Stimulated activated CD4-positive, alpha-beta T cell treated with anti-CD3 and anti-CD28 coated beads, TNF-alpha, amount 100 ng/mL, for 4 hours (primary cell): Measurements from ENCODE around the gene GPM6B.

Experiments
- DNase-seq, 3 experiments: peaks; one replicate each; pipeline ENCODE4 v3.0.0-alpha.2; 2020; ENCODE audit warnings: low read depth in 3 of 3

GPM6B gene, protein sequence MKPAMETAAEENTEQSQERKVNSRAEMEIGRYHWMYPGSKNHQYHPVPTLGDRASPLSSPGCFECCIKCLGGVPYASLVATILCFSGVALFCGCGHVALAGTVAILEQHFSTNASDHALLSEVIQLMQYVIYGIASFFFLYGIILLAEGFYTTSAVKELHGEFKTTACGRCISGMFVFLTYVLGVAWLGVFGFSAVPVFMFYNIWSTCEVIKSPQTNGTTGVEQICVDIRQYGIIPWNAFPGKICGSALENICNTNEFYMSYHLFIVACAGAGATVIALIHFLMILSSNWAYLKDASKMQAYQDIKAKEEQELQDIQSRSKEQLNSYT

DNA sequence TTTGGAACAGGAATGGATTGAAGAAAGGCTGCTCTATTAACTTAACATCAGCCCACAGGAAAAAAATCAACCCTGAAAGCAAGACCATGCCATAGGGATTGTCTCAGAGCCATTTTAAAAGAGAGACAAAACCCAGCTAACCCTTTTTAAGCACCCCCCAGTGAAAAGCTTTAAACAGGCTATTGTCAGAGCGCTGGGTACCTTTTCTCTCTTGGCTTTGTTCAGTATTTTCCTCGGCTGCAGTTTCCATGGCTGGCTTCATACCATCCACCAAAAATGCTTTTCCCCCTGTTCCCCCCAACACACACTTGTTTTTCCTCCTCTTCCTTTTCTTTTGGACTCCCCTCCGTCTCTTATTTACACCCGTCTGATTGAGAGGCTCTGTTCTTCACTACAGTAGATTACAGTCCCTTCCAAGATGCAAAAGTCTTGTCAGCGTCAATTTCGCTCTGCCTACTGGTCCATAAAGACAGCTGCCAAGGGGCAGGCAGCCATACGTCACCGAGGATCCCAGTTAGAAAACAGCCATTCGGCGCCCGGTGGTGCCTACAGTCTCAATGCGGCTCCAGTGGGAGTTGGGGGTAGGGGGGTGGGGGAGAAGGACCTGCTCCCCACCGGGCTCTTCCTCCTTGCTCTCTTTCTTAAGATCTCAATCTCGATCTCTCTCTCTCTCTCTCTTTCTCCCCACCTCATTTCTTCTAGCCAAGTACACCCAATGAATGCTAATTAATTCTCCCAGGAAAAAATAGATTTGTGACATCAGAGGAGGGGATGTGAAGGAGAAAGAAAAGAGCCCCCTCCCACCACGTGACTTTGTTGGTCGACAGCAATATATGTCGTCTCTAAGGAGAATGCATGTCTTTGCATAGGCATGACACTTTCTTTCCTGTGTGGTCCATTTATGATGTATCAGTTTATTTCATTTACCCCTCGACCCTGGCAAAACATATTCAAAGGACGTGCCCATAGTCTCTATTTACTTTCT, at the start of gene GPM6B:
TSS of gene GPM6B (minus strand) at position 451 of the 985 bp plus-strand sequence. CDS start at position 262, 189 bp downstream.
- DNase-seq = no peak

DNA sequence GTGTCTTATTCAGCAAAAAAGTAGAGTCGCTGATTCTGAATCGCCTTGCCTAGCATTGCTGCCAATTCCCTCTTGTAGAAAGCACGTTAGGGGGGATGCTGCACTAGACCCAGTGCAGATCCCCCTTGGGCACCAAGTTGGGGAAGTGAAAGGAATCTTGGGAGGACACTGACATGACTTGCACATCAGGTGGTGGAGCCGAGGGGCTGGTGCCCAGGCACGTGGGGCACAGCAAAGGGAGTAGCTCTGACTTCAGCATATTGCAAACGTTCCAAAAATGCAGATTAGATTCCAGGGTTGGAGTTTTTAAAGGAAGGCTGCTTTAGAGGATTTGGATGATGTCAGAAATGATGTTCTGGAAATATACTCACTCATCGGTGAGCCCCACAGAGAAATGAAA, 47.4 kb upstream of the GPM6B start:
- DNase-seq = no peak

DNA sequence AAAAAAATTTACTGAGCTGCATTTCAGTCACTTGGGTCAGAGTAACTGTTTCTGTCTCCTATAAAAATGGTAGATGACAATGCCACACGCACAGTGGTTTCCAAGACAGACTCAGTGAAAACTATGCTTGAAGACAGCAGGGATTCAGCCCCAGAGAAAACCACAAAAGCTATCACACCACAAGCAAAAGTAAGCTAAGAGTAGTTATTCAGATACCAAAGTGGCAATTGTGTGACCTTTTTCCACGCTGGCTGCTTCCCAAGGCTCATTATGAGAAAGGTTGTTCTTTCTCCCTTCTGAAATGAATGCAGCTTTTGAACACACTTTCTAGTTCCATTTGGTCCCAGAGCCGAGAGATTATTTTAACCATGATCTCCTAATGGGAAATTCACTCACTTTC, 46.4 kb upstream of the GPM6B start:
- no peak for DNase-seq

DNA sequence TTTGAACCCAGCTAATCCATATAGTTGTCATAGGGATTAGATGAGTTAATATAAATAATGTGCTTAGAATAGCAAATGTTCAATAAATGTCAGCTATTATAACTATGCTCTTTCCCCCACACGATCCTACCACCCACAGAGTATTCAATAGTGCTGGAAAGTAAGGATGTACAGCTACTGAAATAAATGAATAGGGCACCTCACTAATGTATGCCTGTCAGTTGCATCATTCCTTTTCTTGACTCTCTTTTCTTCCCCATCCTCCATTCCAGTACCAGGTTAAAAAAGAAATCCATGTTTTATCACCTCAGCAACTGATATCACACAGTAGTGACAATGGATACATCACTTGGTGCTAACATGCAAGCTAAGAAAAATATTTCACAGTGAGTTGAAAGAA, 42.8 kb upstream of the GPM6B start:
- no peak for DNase-seq

DNA sequence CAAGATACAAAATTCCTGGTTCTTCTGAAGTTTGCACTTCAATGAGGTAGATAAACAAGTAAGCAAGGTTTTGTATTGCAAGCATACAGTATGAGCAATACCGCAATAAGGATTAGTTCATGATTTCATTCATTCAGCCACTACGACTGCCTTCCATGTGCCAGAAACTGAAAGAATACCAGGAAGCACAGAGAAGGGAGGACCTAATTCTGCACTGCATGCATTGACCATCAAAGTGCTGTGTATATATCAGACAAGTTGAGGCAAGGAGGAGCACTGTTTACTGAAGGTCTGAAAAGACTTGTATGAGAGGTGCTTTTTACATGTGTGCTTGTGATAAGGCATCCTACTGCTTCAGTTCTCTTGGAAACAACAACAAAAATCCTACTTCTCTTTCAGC, 40.9 kb upstream of the GPM6B start:
- no peak for DNase-seq

DNA sequence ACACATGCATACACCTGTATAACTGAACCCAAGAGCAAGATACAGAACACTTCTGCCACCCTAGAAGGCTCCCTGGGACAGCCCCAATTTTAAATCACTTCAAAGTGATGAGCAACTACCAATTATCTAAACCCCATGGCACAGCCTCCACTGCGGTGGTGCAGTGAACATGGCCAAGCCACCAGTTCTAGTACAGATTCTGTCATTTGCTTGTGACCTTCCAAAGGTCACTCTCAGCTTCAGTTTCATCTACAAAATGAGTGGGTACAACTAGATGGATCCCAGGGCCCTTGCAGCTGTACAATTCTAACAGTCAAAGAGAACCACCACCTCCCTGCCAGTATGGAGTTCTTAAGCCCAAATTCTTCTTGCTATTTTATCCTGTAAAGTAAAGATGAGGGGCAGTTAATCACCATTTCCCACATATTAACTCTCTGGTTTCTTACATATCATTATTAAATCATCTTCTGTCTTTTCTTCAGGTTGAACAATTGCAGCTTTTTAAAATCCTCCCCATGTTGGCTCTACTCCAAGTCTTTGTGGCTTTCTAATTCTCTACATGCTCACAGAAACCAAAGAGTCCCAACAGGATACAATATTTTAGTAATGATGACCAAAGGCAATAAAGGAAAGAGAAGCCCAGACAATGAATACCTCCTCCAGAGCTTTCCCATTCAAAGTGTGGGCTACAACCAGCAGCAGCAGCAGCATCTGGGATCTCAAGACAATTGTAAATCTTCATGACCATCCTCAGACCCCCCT, 39.0 kb upstream of the GPM6B start:
- no peak for DNase-seq

DNA sequence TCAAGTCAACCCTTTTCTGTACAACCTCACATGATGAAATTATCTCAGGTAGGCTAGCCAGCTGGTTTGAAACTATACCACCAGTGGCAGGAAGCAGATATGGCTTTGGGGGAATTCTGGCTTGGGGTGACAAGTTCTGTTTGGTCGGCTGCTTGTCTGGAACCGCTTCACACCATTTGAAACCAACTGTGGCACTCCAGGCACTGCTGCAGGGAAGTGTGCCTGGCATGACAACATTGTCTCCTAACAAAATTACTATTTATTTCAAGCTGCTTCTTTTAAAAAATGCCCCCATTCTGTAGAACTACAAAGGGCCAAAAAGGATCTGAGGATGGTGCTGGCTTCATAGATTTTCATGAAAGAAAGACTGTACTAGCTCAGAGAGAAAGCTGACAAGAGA, 37.1 kb upstream of the GPM6B start:
- DNase-seq = no peak

DNA sequence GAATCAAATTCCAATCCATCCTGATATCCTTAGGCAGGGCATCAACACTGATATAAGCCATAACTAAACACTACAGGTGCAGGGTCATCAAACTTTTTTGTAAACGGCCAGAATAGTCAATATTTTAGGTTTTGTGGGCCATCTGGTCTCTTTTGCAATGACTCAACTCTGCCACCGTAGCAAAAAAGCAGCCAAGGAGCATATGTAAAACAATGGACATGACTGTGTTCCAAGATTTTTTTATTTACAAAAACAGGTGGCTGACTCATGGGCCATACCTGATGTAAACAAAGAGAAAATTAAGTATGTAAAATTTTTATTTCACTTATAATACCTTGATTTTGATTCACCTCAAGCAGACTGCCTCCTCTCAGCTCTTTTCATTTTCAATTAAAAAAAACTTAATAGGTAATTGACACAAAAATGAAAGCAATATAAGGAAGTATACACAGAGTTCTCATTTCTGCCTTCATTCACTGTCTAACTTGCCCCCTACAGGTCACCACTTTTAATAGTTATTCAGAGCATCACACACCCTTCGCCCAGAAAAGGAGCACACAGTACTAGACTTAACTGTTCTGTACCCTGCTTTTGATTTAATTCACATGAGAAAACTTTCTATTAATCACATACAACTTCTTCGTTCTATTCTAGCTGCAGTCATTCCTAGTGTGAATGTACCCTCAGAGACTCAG, 35.3 kb upstream of the GPM6B start:
- no peak for DNase-seq

DNA sequence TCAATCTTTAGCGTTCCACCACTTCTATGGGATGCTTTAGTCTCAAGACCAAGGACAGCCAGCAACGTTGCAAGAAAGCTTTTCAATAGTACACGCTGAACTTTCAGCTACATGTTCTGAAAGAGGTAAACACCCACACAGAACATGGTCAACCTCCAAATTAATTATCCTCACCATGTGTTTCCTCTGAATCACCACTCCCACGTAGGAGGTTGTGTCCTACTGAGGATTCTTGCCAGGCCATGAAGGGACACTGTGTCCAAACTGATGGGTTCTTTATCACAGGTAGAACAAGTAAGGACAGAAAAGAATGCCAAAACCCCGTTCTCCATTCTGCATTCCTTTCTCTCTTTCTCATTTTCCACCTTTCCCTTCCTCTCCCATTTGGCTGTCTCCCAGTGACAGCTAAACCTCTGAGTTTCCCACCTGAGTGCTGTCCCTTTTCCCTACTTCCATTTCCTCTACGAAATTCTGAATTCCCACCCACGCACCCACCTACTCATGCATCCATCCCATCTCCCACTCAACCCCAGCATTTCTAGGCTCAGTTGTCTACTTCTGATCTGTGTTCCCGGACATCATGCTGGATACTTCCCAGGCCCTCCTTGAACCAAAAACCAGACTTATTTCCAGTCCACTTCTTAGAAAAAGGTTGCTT, 29.0 kb upstream of the GPM6B start:
- no peak for DNase-seq

DNA sequence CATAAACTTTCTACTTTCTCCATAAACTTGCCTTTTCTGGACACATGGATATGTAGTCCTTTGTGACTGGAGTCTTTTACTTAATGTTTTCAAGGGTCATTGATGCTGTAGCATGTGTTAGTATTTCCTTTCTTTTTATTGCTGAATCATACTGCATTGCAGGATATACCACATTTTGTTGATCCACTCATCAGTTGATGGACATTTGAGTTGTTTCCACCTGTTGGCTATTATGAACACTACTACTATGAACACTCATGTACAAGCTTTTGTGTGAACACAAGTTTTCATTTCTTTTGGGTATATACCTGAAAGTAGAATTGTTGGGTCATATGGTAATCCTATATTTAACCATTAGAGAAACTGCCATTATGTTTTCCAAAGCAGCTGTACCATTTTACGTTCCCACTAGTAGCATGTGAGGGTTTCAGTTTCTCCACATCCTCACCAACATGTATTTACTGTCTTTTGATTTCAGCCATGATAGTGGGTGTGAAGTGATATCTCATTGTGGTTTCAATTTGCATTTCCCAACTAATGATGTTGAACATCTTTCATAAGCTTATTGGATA, 26.3 kb upstream of the GPM6B start:
- DNase-seq = no peak

DNA sequence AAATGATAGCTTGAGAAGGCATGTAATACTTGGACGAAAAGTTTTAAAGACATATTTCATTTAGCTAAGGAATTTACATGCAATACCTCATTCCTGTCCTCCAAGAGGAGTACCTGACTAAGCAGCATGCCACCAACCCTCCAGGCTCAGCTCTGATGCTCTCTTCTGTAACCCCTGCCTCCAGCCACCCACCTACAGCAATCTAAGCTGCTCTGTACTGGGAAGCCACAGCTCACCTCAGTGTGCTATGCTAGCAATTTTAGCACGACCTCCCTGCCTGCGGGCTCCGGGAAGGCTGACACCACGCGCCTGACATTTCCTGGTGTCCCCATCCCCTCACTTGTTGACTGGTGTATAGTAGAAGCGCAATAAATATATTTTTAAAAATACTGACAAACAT, 23.2 kb upstream of the GPM6B start:
- no peak for DNase-seq

DNA sequence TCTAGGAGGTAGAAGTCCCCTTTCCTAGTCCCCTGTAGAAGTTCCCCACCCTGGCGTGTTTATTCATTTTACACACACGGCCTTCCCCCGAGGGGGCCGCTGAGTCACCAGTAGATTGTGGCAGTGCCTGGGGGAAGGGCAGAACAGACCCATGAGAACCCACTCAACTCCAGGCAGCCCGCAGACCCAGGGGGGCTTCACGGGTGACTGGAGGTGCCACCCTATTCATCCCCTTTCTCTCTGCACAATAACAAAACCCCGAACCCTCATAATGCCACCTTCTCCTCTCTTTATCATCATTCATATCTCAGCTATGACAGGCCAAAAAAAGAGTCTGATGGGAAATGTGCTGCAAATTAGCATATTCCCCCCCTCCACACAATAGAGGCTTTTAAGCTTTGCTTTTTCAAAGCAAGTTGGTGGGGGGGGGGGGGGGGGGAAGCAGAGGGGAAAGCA, 20.4 kb upstream of the GPM6B start:
- no peak for DNase-seq

DNA sequence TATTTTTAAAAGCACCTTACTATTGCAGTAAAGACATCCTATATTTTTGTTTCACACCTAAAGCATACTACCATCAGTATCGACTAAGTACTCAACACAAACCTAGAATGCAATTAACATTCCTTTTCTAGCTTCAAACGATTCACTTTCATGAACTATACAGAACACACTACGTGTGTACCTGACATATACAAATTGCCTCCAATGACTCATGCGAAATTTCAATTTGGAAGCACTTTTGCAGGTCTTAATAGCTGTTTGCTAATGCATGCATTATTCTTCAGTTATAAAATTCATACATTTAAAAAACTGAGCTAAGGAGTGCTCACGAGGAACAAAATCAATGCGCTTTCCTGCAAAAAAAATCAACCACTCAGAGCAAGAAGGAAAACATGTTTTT, 19.7 kb upstream of the GPM6B start:
- no peak for DNase-seq

DNA sequence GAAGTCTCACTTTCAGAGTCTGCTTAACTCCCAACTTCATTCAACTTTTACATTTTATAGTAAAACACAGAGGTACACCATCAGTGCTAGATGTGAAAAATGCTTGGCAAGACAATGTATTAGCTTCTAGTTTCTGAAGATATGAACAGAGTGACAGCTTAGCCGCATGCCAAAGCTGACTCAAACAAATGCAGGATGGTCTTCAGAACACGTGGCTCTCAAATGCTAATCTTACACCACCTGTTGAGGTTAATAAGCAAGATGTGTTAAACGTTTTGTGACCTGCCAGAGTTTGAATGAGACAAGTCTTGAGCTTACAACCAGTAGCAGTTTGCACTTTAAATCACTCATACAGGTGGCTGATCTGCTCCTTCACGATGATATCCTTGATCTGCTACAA, 18.9 kb upstream of the GPM6B start:
- no peak for DNase-seq

DNA sequence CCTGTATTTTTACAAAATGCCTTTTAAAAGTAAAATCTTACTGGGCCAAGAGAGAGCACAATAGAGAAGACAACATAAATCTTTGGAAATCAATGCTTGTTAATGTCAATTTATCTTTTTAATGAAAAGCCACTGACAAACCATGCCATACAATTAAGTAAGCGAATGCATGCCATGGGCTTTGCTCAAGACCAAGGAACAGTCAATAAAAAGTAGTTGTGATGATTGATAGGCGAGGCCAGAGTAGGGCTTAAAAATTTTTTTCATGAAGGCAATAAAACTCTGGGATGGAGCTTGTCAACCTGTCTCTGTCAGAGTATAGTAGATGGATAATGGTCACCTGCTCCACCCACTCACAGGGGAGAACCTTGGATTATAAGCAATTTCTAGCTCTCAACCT, 17.5 kb upstream of the GPM6B start:
- no peak for DNase-seq

DNA sequence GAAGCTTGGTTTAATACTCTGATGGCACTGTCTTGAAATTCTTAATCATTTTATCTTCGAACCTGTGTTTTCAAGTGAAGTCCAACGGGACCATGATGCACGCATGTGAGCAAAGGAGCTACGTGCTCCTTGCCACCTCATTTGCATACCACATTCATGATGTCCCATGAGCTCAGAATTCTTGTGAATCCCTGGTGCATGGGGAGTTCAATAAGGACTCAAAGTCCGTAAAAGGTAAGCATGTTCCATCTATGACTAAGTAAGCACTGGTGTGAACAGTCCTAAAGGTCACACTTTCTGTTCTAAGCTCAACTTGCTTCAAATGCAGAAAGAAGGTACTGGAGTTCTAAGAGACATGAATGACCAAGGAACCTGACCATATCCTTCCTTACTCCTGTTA, 13.1 kb upstream of the GPM6B start:
- no peak for DNase-seq

DNA sequence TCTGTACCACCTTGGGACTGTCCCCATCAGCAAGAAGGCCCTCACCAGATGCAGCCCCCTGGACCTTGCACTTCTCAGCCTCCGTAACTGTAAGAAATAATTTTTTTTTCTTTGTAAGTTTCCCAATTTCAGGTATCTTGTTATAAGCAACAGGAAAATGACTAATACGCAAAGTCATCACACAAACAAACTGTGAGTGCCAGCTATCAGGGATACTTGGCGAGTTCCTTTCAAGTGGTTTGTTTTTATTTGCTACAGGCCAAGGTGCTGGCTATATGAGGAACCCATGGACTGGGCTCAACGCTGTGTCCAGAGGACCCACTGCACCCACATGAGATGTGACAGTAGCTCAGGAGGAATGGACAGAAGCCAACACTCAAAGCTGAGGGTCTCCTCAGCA, 11.5 kb upstream of the GPM6B start:
- DNase-seq = no peak

DNA sequence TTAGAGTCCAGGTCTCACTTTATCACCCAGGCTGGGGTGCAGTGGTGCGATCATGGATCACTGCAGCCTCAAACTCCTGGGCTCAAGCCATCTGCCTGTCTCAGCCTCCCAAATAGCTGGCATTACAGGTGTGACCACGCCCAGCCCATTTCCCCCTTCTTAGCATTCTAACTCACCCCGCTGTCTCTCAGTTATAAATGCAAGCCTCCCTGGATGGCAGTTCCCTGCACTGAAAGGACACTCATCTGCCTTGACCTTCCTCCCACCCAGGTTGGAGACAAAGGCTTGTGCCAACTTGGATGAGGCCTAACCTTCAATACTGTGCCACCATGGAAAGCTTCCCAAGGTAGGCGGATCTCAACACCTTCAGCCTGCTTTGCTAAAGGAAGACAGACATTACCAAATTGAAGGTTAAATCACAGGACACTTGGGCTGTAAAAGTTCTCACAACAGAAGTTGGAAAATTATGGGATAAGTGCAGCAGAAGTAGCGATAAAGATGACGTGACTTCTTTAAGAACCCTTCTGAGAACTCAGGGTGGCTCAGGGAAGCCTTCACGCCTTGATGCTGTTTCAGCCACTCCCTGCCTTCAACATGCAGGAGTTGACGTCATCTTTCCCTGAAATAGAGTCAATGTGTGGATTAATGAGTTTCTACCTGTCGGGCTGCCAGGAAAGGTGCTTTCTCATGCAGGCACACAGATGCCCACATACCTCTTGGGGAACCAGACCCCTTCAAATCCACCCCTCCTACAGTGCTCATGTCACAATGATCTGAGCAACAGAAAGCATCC, 10.6 kb upstream of the GPM6B start:
- no peak for DNase-seq

DNA sequence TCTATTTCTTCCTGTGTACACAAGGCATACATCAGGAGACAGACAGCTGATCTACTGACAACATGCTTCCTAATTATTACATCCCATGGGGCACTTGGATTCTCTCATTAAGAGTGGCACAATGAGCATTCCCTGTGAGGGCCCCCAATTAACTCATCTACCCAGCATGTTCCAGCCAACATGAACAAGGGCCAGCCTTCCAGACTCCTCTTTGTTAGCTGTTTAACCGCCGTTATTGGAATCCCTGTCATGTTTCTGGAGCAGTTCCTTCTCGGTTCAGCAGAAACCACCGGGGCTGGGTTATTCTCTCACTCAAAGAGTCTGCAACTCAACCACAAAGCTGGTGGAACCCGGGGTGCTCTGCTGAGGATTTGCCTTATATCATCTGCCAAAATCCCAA, 9.9 kb upstream of the GPM6B start:
- no peak for DNase-seq
